Neural progenitor cell (in vitro differentiated cells): ENCODE data around the gene VAMP3. TPM values are rescaled to one million over a fixed set of nuclear protein-coding genes. Genes with fewer than 3 reads are reported as not detected.

Experiments used
- DNase-seq: peaks from one replicate; pipeline ENCODE4 v3.0.0-alpha.2; 2016; ENCODE audit warnings: low spot score
- H2AFZ ChIP-seq: fragments of 200-600 bp; sonication (generic); replicated peaks from 2 replicates; pipeline ENCODE4 v1.6.1; 2016; ENCODE audit warnings: antibody characterized with exemption
- H3F3A ChIP-seq: fragments of 200-600 bp; sonication (generic); 2 replicates; pipeline ENCODE4 v1.6.1; 2016; ENCODE audit warnings: antibody characterized with exemption, low read depth
- H3K27ac ChIP-seq: fragments of 200-600 bp; sonication (generic); 2 replicates; pipeline ENCODE4 v1.5.1; 2016; ENCODE audit warnings: mild to moderate bottlenecking
- H3K27me3 ChIP-seq: fragments of 200-600 bp; sonication (generic); 2 replicates; pipeline ENCODE4 v1.6.1; 2016; ENCODE audit warnings: mild to moderate bottlenecking, moderate library complexity
- H3K36me3 ChIP-seq: fragments of 200-600 bp; sonication (generic); 2 replicates; pipeline ENCODE4 v1.5.1; 2016
- H3K4me1 ChIP-seq: fragments of 200-600 bp; sonication (generic); 2 replicates; pipeline ENCODE4 v1.6.1; 2016; ENCODE audit warnings: mixed run types
- H3K4me2 ChIP-seq: fragments of 200-600 bp; sonication (generic); 2 replicates; pipeline ENCODE4 v1.6.1; 2016
- H3K4me3 ChIP-seq: fragments of 200-600 bp; sonication (generic); 2 replicates; pipeline ENCODE4 v1.5.1; 2016
- H3K79me2 ChIP-seq: fragments of 200-600 bp; sonication (generic); 2 replicates; pipeline ENCODE4 v1.6.1; 2016; ENCODE audit warnings: low read depth
- H3K9ac ChIP-seq: fragments of 200-600 bp; sonication (generic); 2 replicates; pipeline ENCODE4 v1.6.1; 2016
- H3K9me3 ChIP-seq: fragments of 200-600 bp; sonication (generic); 2 replicates; pipeline ENCODE4 v1.5.1; 2016; ENCODE audit warnings: low read depth
- H4K20me1 ChIP-seq: fragments of 200-600 bp; sonication (generic); 2 replicates; pipeline ENCODE4 v1.6.1; 2016; ENCODE audit warnings: low read depth
- H3K27ac Mint-ChIP-seq: 3 replicates; pipeline ENCODE4 v1.8.0; 2021; ENCODE audit warnings: mixed read lengths
- H3K27me3 Mint-ChIP-seq: 2 replicates; pipeline ENCODE4 v1.8.0; 2022; ENCODE audit warnings: low read depth, mild to moderate bottlenecking, inconsistent platforms, moderate library complexity, mixed read lengths; ENCODE audit not compliant: insufficient read depth
- H3K36me3 Mint-ChIP-seq: 3 replicates; pipeline ENCODE4 v1.8.0; 2021; ENCODE audit warnings: mixed read lengths
- H3K4me1 Mint-ChIP-seq: 3 replicates; pipeline ENCODE4 v1.8.0; 2021; ENCODE audit warnings: mixed read lengths
- H3K4me3 Mint-ChIP-seq: 3 replicates; pipeline ENCODE4 v1.8.0; 2021; ENCODE audit warnings: mild to moderate bottlenecking, moderate library complexity, mixed read lengths
- H3K9me3 Mint-ChIP-seq: 3 replicates; pipeline ENCODE4 v1.8.0; 2020; ENCODE audit warnings: mixed read lengths
- CTCF ChIP-seq: fragments of 200-600 bp; sonication (generic); IDR thresholded peaks from 2 replicates; pipeline ENCODE4 v1.5.1; 2017; ENCODE audit warnings: antibody characterized with exemption, mild to moderate bottlenecking
- EZH2 ChIP-seq: fragments of 200-600 bp; sonication (generic); IDR thresholded peaks from 2 replicates; pipeline ENCODE4 v1.6.1; 2017; ENCODE audit warnings: antibody characterized with exemption, mild to moderate bottlenecking, moderate library complexity
- EZH2phosphoT487 ChIP-seq: fragments of 200-600 bp; sonication (generic); IDR thresholded peaks from 2 replicates; pipeline ENCODE4 v1.6.1; 2017; ENCODE audit warnings: antibody characterized with exemption
- total RNA-seq: library from RNA; depleted of rRNA; stranded (reverse); fragments of >200 nt; gene quantifications from 2 replicates; pipeline ENCODE4 v1.2.3, GENCODE V29; 2015; ENCODE audit warnings: low replicate concordance

The VAMP3 gene
- total RNA-seq, 1 donor from 2014 or later = 66.6 TPM

GRCh38 chr1:7777591-7777990 is 6.5 kb downstream of the VAMP3 start:
- H3K4me3 ChIP-seq = no peak overlapping the region
- DNase-seq = no peak
- Mint-ChIP-seq H3K36me3 (peaks cover 24% of the 10 kb centered on the region), H3K27me3 (no peaks in the 10 kb centered on the region), H3K27ac (no peak overlapping the region), H3K4me3 (no peak overlapping the region), H3K9me3 (no peaks in the 10 kb centered on the region), H3K4me1 (peaks cover 3% of the 10 kb centered on the region)
- no peak overlapping the region for H2AFZ ChIP-seq
- no peak overlapping the region for H3K27ac ChIP-seq
- no peak overlapping the region for H3K9ac ChIP-seq
- H3K9me3 ChIP-seq = no peaks in the 10 kb centered on the region
- peaks cover 15% of the 10 kb centered on the region for H3F3A ChIP-seq
- peaks cover 9% of the 10 kb centered on the region for H4K20me1 ChIP-seq
- H3K27me3 ChIP-seq = no peaks in the 10 kb centered on the region
- H3K4me2 ChIP-seq = no peak overlapping the region
- peaks cover 10% of the 10 kb centered on the region for H3K36me3 ChIP-seq
- H3K79me2 ChIP-seq = peaks cover 39% of the 10 kb centered on the region
- no peaks in the 10 kb centered on the region for H3K4me1 ChIP-seq
- no peak for TF ChIP-seq EZH2
- no peak for TF ChIP-seq CTCF

GRCh38 chr1:7778133-7778628 is 7.1 kb downstream of the VAMP3 start:
- no peak for DNase-seq
- no peak overlapping the region for H2AFZ ChIP-seq
- H4K20me1 ChIP-seq = peaks cover 4% of the 10 kb centered on the region
- TF ChIP-seq EZH2phosphoT487 = no peak
- TF ChIP-seq EZH2 = no peak
- TF ChIP-seq CTCF = no peak
- H3K27me3 ChIP-seq = no peaks in the 10 kb centered on the region
- H3K9ac ChIP-seq = no peak overlapping the region
- H3K27ac Mint-ChIP-seq = no peak overlapping the region
- no peak overlapping the region for H3K4me2 ChIP-seq
- H3K36me3 Mint-ChIP-seq = peaks cover 24% of the 10 kb centered on the region
- H3K36me3 ChIP-seq = peaks cover 10% of the 10 kb centered on the region
- peaks cover 21% of the 10 kb centered on the region for H3F3A ChIP-seq
- no peaks in the 10 kb centered on the region for H3K4me1 ChIP-seq
- no peaks in the 10 kb centered on the region for H3K9me3 ChIP-seq
- H3K27ac ChIP-seq = no peak overlapping the region
- H3K4me1 Mint-ChIP-seq = peaks cover 6% of the 10 kb centered on the region
- H3K27me3 Mint-ChIP-seq = no peaks in the 10 kb centered on the region
- H3K4me3 Mint-ChIP-seq = no peak overlapping the region
- H3K9me3 Mint-ChIP-seq = no peaks in the 10 kb centered on the region
- H3K79me2 ChIP-seq = peaks cover 33% of the 10 kb centered on the region
- H3K4me3 ChIP-seq = no peak overlapping the region

GRCh38 chr1:7780976-7781375 is 9.9 kb downstream of the VAMP3 start:
- Histone ChIP-seq H3F3A (peaks cover 33% of the 10 kb centered on the region), H3K27me3 (peaks cover 11% of the 10 kb centered on the region), H3K9me3 (peaks cover 4% of the 10 kb centered on the region), H3K36me3 (peaks cover 7% of the 10 kb centered on the region), H4K20me1 (peaks cover 3% of the 10 kb centered on the region), H3K4me1 (no peaks in the 10 kb centered on the region), H3K79me2 (peaks cover 5% of the 10 kb centered on the region), H3K4me3 (no peak overlapping the region), H2AFZ (no peak overlapping the region), H3K9ac (no peak overlapping the region), H3K27ac (no peak overlapping the region), H3K4me2 (no peak overlapping the region)
- Mint-ChIP-seq H3K9me3 (no peaks in the 10 kb centered on the region), H3K4me3 (no peak overlapping the region), H3K4me1 (peaks cover 13% of the 10 kb centered on the region), H3K27me3 (peaks cover 2% of the 10 kb centered on the region), H3K27ac (no peak overlapping the region), H3K36me3 (peaks cover 34% of the 10 kb centered on the region)
- no peak for DNase-seq
- no peak for TF ChIP-seq EZH2phosphoT487
- TF ChIP-seq EZH2 = no peak
- TF ChIP-seq CTCF = no peak
